Colonic mucosa (tissue), 4 donors: ENCODE data around the gene G3BP1. TPM values are rescaled to one million over a fixed set of nuclear protein-coding genes. Genes with fewer than 3 reads are reported as not detected.

Experiments used
- DNase-seq: peaks from one replicate; pipeline ENCODE4 v3.0.0-alpha.2; 2020
- H3K27ac ChIP-seq: fragments of 200-600 bp; one replicate; pipeline ENCODE4 v1.8.0; 2021
- H3K27me3 ChIP-seq: fragments of 200-600 bp; one replicate; pipeline ENCODE4 v1.8.0; 2021
- H3K36me3 ChIP-seq: fragments of 200-600 bp; one replicate; pipeline ENCODE4 v1.8.0; 2021
- H3K4me1 ChIP-seq: fragments of 200-600 bp; one replicate; pipeline ENCODE4 v1.8.0; 2021; ENCODE audit warnings: mild to moderate bottlenecking
- H3K4me3 ChIP-seq: fragments of 200-600 bp; one replicate; pipeline ENCODE4 v1.8.0; 2021
- H3K9ac ChIP-seq, 2 donors: one replicate each; pipeline ENCODE4 v1.7.0; 2013; ENCODE audit warnings: control low read depth in 2 of 2, low read depth in 2 of 2, low read length in 2 of 2
- H3K9me3 ChIP-seq: fragments of 200-600 bp; one replicate; pipeline ENCODE4 v1.8.0; 2021
- intact Hi-C: fragments of 100-400 bp; cut with DNase I; formaldehyde crosslinking; loops from one replicate; pipeline ENCODE4 v1.14.1; 2022
- total RNA-seq, 2 donors: library from RNA; stranded (reverse); fragmentation: NEBNext Ultra II Directional in 1 of 2; extraction: Animal tissue kit (Norgen Biotek cat#: 25700) in 1 of 2; gene quantifications; one replicate each; pipeline ENCODE4 v1.2.1, GENCODE V29; 2021
- TF ChIP-seq, protein P1 (sequence below): fragments of 200-600 bp; IDR thresholded peaks from one replicate; pipeline ENCODE4 v1.8.0; 2022; ENCODE audit warnings: antibody characterized with exemption, mild to moderate bottlenecking
- donor health status: healthy.
- donor health status: DM: no; HTN: no; CAD: no.
- donor health status: DM: no; HTN: no; CAD: no.

G3BP1 gene
- total RNA-seq, 2 donors from 2014 or later, result 136 to 203 TPM

- no peaks in the 10 kb centered on the region for H3K36me3 ChIP-seq
- intact Hi-C loops, result loop anchor here (1.0 to 2.0 kb wide), 2 partner anchors 81 to 293 kb away; partner anchors contain the start of gene SLC36A1
- TF ChIP-seq, protein P1, sequence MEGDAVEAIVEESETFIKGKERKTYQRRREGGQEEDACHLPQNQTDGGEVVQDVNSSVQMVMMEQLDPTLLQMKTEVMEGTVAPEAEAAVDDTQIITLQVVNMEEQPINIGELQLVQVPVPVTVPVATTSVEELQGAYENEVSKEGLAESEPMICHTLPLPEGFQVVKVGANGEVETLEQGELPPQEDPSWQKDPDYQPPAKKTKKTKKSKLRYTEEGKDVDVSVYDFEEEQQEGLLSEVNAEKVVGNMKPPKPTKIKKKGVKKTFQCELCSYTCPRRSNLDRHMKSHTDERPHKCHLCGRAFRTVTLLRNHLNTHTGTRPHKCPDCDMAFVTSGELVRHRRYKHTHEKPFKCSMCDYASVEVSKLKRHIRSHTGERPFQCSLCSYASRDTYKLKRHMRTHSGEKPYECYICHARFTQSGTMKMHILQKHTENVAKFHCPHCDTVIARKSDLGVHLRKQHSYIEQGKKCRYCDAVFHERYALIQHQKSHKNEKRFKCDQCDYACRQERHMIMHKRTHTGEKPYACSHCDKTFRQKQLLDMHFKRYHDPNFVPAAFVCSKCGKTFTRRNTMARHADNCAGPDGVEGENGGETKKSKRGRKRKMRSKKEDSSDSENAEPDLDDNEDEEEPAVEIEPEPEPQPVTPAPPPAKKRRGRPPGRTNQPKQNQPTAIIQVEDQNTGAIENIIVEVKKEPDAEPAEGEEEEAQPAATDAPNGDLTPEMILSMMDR, result no peak
- DNase-seq, result no peak
- H3K4me3 ChIP-seq, result no peak overlapping the region
- H3K27ac ChIP-seq, result peak overlapping the region; percentile 4
- no peak overlapping the region for H3K9ac ChIP-seq
- H3K27me3 ChIP-seq, result no peaks in the 10 kb centered on the region
- no peaks in the 10 kb centered on the region for H3K9me3 ChIP-seq
- no peaks in the 10 kb centered on the region for H3K4me1 ChIP-seq
These were observed 31.8 kb upstream of the G3BP1 start for GRCh38 chr5:151739939-151740335.

- DNase-seq, result peak; percentile 45
- H3K27ac ChIP-seq, result peak overlapping the region; percentile 4
- H3K36me3 ChIP-seq, result no peaks in the 10 kb centered on the region
- no peaks in the 10 kb centered on the region for H3K4me1 ChIP-seq
- intact Hi-C loops, result loop anchor here (1.0 to 2.0 kb wide), 2 partner anchors 81 to 294 kb away; partner anchors contain the start of gene SLC36A1
- H3K9me3 ChIP-seq, result no peaks in the 10 kb centered on the region
- TF ChIP-seq, protein P1, result peak; percentile 84
- H3K9ac ChIP-seq, result peak overlapping the region in 1 of 2 donors; percentile 8
- H3K27me3 ChIP-seq, result no peaks in the 10 kb centered on the region
- no peak overlapping the region for H3K4me3 ChIP-seq
These were observed 31.3 kb upstream of the G3BP1 start for GRCh38 chr5:151740336-151740942.

DNA sequence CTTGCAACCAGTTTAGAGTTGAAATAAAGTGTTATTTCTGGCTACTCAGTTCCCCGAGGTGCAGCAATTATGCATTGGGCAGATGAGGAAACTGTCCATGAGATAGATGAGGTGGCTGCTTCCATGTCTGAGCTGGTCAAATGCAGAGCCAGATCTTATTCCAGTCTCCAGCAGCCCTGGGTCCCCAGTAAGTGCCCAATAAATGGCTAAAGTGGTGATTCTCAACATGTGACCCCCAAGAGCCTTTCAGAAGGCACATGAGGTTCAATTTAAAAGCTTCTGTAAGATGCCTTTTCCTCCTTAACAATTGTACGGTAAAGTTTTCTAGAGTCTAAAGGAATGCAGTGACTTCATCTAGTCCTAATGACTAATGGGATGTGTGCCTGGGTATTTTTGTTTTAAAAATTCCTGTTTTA, 30.8 kb upstream of the G3BP1 start:
- Histone ChIP-seq H3K9me3 (no peaks in the 10 kb centered on the region), H3K4me3 (no peak overlapping the region), H3K27ac (peak overlapping the region; percentile 4), H3K4me1 (no peaks in the 10 kb centered on the region), H3K36me3 (no peaks in the 10 kb centered on the region), H3K27me3 (no peaks in the 10 kb centered on the region), H3K9ac (peak overlapping the region in 1 of 2 donors; percentile 8)
- intact Hi-C loops, result loop anchor here (1.0 to 2.0 kb wide), 2 partner anchors 82 to 294 kb away; partner anchors contain the start of gene SLC36A1
- TF ChIP-seq, protein P1, result no peak
- no peak for DNase-seq

DNA sequence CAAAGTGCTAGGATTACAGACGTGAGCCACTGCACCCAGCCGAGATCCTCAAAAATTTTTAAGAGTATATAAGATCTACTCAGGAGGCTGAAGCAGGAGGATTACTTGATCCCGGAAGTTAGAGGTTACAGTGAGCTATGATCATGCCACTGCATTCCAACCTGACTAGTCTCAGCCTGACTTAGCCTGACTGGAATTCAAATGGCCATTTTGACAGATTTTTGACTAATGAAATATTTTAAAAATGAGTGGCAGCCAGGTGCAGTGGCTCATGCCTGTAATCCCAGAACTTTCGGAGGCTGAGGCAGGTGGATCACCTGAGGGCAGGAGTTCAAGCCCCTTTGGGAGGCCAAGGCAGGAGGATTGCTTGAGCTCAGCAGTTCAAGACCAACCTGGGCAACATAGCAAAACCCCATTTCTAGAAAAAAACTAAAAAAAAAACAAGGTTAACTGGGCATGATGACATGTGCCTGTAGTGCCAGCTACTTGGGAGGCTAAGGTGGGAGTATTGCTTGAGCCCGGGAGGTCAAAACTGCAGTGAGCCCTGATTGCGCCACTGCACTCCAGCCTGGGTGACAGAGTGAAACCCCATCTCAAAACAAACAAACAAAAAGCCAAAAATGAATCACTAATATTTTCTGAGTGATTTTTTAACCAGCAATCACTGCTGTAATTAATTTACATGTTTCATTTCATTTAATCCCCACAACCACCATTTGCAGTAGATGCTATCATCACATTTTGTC, 29.9 kb upstream of the G3BP1 start:
- H3K9ac ChIP-seq, result no peak overlapping the region
- intact Hi-C loops, result loop anchor here (2.0 kb wide), 1 partner anchor 295 kb away; the partner anchor contains the start of gene SLC36A1
- H3K27ac ChIP-seq, result no peak overlapping the region
- TF ChIP-seq, protein P1, result no peak
- no peak for DNase-seq
- no peak overlapping the region for H3K4me3 ChIP-seq
- H3K9me3 ChIP-seq, result no peaks in the 10 kb centered on the region
- no peaks in the 10 kb centered on the region for H3K36me3 ChIP-seq
- H3K27me3 ChIP-seq, result no peaks in the 10 kb centered on the region
- no peaks in the 10 kb centered on the region for H3K4me1 ChIP-seq

DNA sequence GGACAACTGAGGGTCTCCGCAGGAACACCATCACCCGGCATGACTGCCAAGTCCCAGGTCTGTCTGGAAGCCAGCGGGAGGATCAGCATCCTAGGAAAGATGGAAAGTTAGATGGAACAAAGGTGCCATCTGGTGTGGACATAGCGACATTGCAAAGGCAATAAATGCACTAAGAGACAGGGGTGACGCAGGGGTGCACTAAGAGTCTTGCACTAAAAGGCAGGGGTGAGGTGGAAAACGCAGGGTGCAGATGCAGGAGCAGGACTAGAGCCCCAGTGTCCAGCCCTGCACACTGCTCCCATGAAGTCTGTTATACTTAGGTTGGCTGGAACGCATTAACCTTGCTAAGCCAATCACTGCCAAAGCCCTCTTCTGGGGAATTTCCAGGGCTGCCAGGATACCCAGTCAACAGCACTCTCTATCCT, 28.9 kb upstream of the G3BP1 start:
- TF ChIP-seq, protein P1, result peak; percentile 51
- intact Hi-C loops, result no loop called here
- peak; percentile 42 for DNase-seq
- no peak overlapping the region for H3K9ac ChIP-seq
- no peak overlapping the region for H3K27ac ChIP-seq
- no peaks in the 10 kb centered on the region for H3K9me3 ChIP-seq
- no peaks in the 10 kb centered on the region for H3K27me3 ChIP-seq
- H3K4me1 ChIP-seq, result no peaks in the 10 kb centered on the region
- no peak overlapping the region for H3K4me3 ChIP-seq
- no peaks in the 10 kb centered on the region for H3K36me3 ChIP-seq
